NT2/D1 (cell line): ENCODE measurements around the gene EBF4.

Experiments
- SUZ12 ChIP-seq: IDR thresholded peaks from 2 replicates; pipeline ENCODE4 v1.6.1; 2011; ENCODE audit not compliant: insufficient read length, insufficient read depth; ENCODE audit errors: extremely low read depth
- YY1 ChIP-seq: IDR thresholded peaks from 2 replicates; pipeline ENCODE4 v1.6.1; 2011; ENCODE audit not compliant: insufficient read length, insufficient read depth
- ZNF274 ChIP-seq: IDR thresholded peaks from 2 replicates; pipeline ENCODE4 v1.6.1; 2011; ENCODE audit warnings: mild to moderate bottlenecking, low read depth, low read length

DNA sequence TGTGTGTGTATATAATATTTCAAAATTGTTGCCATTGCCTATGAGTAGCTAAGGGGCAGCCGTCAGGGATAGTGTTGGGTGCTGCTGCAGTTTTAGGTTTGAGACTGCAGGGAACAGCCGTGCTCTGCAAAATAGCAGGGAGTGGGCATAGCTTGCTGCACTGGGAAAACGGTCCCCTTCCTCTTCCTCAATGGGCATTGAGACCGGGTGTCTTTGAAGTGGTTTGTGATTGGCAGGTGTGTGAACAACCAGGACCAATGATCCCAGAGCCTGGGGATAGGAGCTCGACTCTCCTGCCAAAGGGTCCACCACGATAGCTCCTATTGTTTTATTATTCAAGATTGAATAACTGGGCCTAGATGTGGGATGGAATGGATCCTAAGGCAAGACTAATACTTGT is 5.1 kb upstream of the EBF4 start:
- TF ChIP-seq ZNF274 (no peak), YY1 (no peak), SUZ12 (no peak)
